Measurements from ENCODE around the gene TIAL1. TPM values are rescaled to one million over a fixed set of nuclear protein-coding genes. Genes with fewer than 3 reads are reported as not detected.
A peak's percentile ranks its signal among the peaks of the same experiment; 100 is the strongest.

TIAL1 gene
- total RNA-seq, 1 donor from 2014 or later: 184 TPM

GRCh38 chr10:119602241-119603095, 5.7 kb upstream of the TIAL1 start:
- TF ChIP-seq CTCF (IDR thresholded peaks at IDR 0.05; ENCODE audit: unreplicated experiment): peak; percentile 39
- peaks cover 4% of the 10 kb centered on the region for H3K4me1 Mint-ChIP-seq (ENCODE audit: unreplicated experiment)
- no peaks in the 10 kb centered on the region for H3K27me3 Mint-ChIP-seq (ENCODE audit: unreplicated experiment)
- peaks cover 5% of the 10 kb centered on the region for H3K36me3 Mint-ChIP-seq (ENCODE audit: low read depth, unreplicated experiment)
- H3K9me3 Mint-ChIP-seq (ENCODE audit: unreplicated experiment): no peaks in the 10 kb centered on the region
- no peak overlapping the region for H3K27ac Mint-ChIP-seq (ENCODE audit: unreplicated experiment)
- no peak overlapping the region for H3K4me3 Mint-ChIP-seq (ENCODE audit: unreplicated experiment)
- DNase-seq (ENCODE audit: low spot score): peak; percentile 65

GRCh38 chr10:119598397-119598796, 1.6 kb upstream of the TIAL1 start:
- no peak for DNase-seq (ENCODE audit: low spot score)
- H3K4me3 Mint-ChIP-seq (ENCODE audit: unreplicated experiment): peak overlapping the region; percentile 7
- peaks cover 8% of the 10 kb centered on the region for H3K36me3 Mint-ChIP-seq (ENCODE audit: low read depth, unreplicated experiment)
- no peak for TF ChIP-seq CTCF (IDR thresholded peaks at IDR 0.05; ENCODE audit: unreplicated experiment)
- H3K27me3 Mint-ChIP-seq (ENCODE audit: unreplicated experiment): peaks cover 17% of the 10 kb centered on the region
- no peaks in the 10 kb centered on the region for H3K9me3 Mint-ChIP-seq (ENCODE audit: unreplicated experiment)
- no peak overlapping the region for H3K27ac Mint-ChIP-seq (ENCODE audit: unreplicated experiment)
- peaks cover 24% of the 10 kb centered on the region for H3K4me1 Mint-ChIP-seq (ENCODE audit: unreplicated experiment)

- no peak for DNase-seq (ENCODE audit: low spot score)
- Mint-ChIP-seq H3K27ac (ENCODE audit: unreplicated experiment) (no peak overlapping the region), H3K9me3 (ENCODE audit: unreplicated experiment) (no peaks in the 10 kb centered on the region), H3K4me3 (ENCODE audit: unreplicated experiment) (peak overlapping the region; percentile 94), H3K27me3 (ENCODE audit: unreplicated experiment) (peaks cover 17% of the 10 kb centered on the region), H3K36me3 (ENCODE audit: low read depth, unreplicated experiment) (peaks cover 8% of the 10 kb centered on the region), H3K4me1 (ENCODE audit: unreplicated experiment) (peaks cover 31% of the 10 kb centered on the region)
- TF ChIP-seq CTCF (IDR thresholded peaks at IDR 0.05; ENCODE audit: unreplicated experiment): no peak
These were observed 832 bp upstream of the TIAL1 start for GRCh38 chr10:119597405-119598186.

DNA sequence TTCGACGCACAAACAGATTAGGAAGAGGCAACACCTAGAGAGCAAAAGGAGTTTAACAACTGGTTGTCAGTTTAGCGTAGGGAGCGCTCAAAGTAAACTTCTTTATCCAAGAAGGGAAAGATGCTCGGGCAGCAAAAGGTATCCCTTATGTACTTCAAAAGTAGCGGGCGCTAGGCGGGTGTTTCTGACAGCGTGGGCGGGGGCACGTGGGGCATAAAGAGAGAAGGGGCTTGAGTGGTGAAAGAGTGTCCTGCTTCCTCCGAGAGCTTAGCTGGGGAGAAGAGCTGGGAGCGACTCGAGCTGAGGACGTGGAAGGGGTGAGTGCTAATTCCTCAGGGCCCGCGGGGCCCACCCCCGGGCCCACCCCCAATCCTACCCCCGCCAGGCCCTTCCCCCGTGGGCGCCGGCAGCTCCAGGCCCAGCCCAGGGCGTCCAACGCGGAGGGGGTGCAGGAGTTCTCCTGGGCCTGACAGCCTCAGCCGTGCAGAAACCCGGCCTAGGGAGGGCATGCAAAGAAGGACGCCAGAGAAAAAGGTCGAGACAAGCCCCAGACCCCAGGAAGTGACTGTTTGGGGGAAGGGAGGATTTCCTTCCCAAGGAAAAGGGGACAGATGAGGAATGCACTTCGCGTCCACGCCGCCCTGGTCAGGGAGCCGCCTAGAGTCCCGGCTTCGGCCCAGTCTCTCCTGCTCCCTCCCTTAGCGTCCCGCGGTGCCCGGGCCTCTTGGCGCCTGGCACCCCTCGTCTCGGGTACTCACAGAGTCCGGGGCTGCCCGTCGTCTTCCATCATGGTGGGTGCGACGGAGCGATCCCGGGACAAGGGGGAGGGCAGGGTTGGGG, 868 bp downstream of the TIAL1 start:
- peak; percentile 35 for DNase-seq (ENCODE audit: low spot score)
- peaks cover 17% of the 10 kb centered on the region for H3K27me3 Mint-ChIP-seq (ENCODE audit: unreplicated experiment)
- peaks cover 42% of the 10 kb centered on the region for H3K4me1 Mint-ChIP-seq (ENCODE audit: unreplicated experiment)
- H3K36me3 Mint-ChIP-seq (ENCODE audit: low read depth, unreplicated experiment): peaks cover 8% of the 10 kb centered on the region
- no peaks in the 10 kb centered on the region for H3K9me3 Mint-ChIP-seq (ENCODE audit: unreplicated experiment)
- TF ChIP-seq CTCF (IDR thresholded peaks at IDR 0.05; ENCODE audit: unreplicated experiment): no peak
- peak overlapping the region; percentile 97 for H3K27ac Mint-ChIP-seq (ENCODE audit: unreplicated experiment)
- H3K4me3 Mint-ChIP-seq (ENCODE audit: unreplicated experiment): peak overlapping the region; percentile 98

Measured in endothelial cell (in vitro differentiated cells).